Glomerular endothelial cell (primary cell): Measurements from ENCODE around the gene DEPDC5. TPM values are rescaled to one million over a fixed set of nuclear protein-coding genes. Genes with fewer than 3 reads are reported as not detected.
"Not testable (repeated sequence)": the region's sequence is repeated elsewhere in the genome, so short reads cannot be mapped to it uniquely, and the experiment has no call there.

Source experiments
- DNase-seq: peaks from one replicate; pipeline ENCODE4 v3.0.0-alpha.2; 2011; ENCODE audit warnings: low read depth, low spot score; ENCODE audit errors: extremely low read depth
- total RNA-seq: library from RNA; depleted of rRNA; stranded (reverse); fragments of >200 nt; gene quantifications from 2 replicates; pipeline ENCODE4 v1.2.3, GENCODE V29; 2015

The DEPDC5 gene
- 10.2 and 13.7 TPM in 2 replicates for total RNA-seq

DNA sequence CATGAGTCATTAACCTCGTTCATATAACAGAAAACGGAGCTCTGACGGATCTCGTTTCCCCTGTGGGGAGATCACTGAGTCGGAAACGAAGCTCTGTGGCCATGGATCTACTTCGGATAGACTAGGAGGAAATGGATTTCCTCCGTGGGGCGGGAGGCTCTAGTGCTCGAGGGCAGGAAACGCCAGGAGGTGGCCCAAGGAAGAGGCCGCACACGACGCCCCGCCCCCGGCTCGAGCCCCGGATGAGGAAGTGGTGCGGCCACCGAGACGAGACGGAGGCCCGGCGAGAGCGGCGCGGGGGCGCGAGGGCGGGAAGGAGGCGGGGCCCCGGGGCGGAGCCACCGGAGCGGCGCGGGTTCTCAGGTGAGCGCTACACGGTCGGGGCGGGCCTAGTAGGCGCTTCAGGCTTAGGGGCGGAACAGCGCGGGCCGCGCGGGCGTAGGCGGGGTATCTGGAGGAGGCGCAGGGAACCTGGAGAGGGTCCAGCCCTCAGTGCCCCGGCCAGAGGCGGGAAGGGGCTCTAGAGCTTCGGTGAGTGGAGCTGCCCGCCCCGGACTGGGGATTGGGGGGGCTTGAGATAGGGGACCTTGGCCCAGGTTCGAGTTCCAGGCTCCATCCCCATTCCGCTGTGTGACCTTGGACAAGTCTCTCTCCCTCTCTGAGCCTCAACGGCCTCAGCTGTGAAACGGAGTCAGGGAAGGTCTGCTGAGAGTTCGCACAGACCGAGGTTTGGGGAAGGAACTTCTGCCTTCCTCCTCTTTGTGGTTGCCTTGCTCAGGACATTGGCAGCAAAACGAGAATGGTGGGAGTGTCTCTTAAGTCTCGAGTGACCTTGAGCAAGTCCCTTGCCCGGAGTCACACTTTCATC, at the start of gene DEPDC5:
DEPDC5 (plus strand) TSS at position 386 of the 868 bp plus-strand sequence. CDS start 903 bp downstream, outside the sequence.
- DNase-seq, result peak; percentile 65

- no peak for DNase-seq
Measured at GRCh38 chr22:31707519-31707918, 46.3 kb upstream of the DEPDC5 start.

- not testable (repeated sequence) for DNase-seq
Measured at GRCh38 chr22:31711226-31711625, 42.6 kb upstream of the DEPDC5 start.

DNA sequence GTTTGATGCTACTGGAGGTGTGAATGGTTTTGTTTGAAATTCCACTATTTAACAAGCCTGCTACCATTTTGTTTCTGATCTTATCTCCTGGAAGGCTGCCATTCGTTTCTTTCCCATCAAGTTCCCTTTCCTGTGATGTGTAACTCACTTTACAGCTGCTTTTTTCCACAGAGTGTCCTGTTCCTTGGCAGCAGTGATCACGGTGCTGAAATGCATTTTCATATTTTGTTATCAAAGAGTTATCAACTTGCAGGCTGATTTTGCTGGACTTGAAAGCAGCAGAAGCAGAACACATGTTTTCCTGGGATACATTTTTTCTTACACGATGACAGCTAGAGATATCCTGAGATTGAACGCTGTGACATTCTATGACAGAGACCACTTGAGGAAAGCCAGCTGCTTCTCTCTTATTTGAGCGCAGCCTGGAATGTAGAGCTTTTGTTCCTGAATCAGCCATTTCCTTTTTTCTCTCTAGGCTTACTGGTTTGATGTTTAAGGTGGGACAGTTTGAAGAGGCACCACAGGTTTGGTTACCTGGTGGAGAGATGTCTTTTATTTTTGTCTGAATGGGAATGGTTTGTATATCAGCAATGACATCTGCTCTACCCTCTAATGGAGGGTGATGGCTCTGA, 38.6 kb upstream of the DEPDC5 start:
- peak; percentile 16 for DNase-seq

- no peak for DNase-seq
Measured at GRCh38 chr22:31719850-31720471, 33.9 kb upstream of the DEPDC5 start.

DNA sequence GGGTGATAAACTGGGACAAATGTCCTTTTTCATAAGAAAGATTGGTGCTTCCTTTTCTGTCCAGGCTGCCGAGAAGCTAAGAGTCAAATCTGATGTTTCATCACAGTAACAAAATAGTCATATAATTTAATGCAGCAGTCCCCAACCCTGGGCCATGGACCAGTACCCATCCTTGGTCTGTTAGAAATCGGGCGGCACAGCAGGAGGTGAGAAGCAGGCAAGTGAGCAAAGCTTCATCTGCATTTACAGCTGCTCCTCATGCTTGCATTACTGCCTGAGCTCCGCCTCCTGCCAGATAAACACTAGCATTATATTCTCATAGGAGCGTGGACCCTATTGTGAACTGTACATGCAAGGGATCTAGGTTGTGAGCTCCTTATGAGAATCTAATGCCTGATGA, 30.1 kb upstream of the DEPDC5 start:
- no peak for DNase-seq

DNA sequence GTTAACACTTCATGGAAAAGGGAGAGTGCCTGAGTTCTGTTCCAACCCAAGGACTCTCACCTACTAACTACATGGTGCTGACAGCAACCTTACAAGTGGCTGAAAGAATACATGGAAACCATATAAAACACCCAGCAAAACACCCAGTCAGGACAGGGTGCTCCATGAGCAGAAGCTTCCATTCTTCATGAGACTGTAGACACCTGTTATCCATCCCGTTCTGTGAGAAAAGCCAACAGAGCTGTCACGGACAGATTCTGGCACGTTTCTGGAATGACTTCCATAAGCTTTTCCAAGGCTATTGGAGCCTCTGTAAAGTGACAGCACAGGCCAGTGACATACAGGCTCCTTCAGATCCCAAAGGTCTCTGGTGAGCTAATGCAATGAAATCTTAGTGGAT, 27.1 kb upstream of the DEPDC5 start:
- DNase-seq, result no peak

GRCh38 chr22:31728857-31729256, 25.0 kb upstream of the DEPDC5 start:
- no peak for DNase-seq

- DNase-seq, result no peak
Measured at GRCh38 chr22:31730344-31730711, 23.5 kb upstream of the DEPDC5 start.

- no peak for DNase-seq
Measured at GRCh38 chr22:31732089-31732829, 21.6 kb upstream of the DEPDC5 start.

- DNase-seq, result no peak
Measured at GRCh38 chr22:31733580-31734079, 20.2 kb upstream of the DEPDC5 start.

DNA sequence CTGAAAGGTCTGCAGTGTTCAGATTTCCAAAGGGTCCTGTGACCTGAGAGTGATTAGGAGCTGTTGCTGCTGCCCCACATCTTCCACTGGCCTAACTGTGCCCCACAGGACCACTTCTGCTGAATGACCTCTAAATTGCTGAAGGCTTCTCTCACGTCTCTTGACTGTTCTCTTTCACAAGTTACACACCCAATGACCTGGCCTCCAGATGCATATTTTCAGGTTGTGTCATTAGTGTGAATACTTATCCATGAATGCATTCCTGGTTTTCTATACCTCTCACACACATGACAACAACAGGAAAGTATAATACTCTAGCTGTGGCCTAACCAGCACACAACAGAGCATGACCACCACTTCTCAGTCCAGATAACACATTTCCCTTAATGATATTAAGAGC, 19.3 kb upstream of the DEPDC5 start:
- DNase-seq, result no peak

- DNase-seq, result no peak
Measured at GRCh38 chr22:31736458-31736857, 17.4 kb upstream of the DEPDC5 start.

DNA sequence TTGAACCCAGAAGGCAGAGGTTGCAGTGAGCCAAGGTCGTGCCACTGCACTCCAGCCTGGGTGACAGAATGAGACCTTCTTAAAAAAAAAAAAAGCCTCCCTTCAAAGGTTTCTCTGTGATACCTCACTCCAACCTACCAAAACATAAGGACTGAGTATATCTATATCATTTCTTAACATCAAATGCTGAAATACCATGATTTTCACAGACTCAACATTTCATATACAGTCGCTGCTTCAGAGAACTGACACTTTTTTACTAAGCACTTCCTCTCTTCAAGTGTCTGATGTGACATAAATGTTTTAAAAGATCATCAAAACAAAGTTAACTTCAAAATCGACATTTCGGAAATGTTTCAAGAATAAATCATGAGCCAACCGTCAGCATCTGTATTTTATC, 15.9 kb upstream of the DEPDC5 start:
- DNase-seq, result no peak

DNA sequence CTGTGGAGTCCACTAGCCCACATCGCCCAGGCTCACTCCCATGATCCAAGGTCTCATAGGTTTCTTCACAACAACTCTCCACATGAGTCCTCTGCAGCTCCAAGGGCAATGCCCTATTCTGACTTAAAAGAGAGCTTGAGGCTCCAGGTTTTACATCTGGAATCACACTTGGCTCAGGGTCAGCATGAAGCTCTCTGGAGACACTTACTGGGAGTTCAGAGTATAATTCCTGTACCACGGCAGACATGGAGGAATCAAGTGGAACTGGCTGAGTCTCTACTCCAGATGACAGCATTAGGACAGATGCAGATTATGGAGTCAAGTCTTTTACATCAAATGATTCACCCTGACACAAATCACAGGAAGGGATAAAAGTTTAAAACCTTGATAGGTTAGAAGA, 15.3 kb upstream of the DEPDC5 start:
- DNase-seq, result no peak

- no peak for DNase-seq
Measured at GRCh38 chr22:31739795-31740201, 14.0 kb upstream of the DEPDC5 start.

DNA sequence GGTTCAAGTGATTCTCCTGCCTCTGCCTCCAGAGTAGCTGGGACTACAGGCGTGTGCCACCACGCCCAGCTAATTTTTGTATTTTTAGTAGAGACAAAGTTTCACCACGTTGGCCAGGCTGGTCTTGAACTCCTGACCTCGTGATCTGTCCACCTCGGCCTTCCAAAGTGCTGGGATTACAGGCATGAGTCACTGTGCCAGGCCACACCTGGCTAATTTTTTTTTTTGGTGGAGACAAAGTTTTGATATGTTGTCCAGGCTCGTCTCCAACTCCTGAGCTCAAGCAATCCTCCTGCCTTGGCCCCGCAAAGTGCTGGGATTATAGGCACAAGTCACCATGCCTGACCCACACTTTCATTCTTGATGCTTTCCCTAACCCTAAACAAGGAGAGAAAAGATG, 13.5 kb upstream of the DEPDC5 start:
- not testable (repeated sequence) for DNase-seq

DNA sequence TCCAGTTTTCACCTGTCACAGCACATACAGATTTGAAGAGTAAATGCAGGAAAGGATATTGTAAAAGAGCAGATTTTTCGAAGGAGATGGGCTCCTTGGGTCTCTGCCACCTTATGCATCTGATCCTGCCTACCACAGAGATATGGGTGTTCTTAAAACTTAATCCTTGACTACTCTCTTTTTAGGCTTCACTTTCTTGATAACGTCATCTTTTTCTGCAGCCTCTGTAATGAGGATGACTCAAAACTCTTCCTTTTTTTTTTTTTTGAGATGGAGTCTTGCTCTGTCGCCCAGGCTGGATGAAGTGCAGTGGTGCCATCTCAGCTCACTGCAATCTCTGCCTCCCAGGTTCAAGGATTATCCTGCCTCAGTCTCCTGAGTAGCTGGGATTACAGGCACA, 11.7 kb upstream of the DEPDC5 start:
- no peak for DNase-seq

DNA sequence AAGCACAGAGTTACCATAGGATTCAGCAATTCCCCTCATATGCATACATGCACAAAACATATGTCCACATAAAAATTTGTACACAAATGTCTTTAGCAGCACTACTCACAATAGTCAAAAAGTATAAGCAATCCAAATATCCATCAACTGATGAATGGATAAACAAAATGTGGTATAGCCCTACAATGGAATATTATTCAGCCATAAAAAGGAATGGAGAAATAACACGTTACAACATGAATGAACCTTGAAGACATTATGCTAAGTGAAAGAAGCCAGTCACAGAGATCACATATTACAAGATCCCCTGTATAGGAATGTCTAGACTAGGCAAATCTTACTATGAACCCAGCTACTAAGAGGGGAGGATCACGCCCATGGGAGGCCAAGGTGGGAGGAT, 11.1 kb upstream of the DEPDC5 start:
- DNase-seq, result no peak

DNA sequence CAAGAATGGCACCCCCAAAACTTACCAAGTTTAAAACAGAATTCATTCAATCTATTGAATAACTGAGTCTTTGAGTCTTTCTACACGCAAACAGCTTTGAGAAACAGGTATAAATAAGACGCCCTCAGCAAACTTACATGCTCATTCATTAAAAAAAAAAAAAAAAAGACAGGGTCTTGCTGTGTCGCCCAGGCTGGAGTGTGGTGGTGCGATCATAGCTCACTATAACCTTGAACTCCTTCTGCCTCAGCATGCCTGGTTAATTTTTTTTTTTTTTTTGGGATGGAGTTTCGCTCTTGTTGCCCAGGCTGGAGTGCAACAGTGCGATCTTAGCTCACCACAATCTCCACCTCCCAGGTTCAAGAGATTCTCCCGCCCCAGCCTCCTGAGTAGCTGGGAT, 9.9 kb upstream of the DEPDC5 start:
- DNase-seq, result no peak

GRCh38 chr22:31747441-31747840, 6.4 kb upstream of the DEPDC5 start:
- DNase-seq, result no peak
